Mononuclear cell (primary cell): ENCODE measurements around the gene ZFC3H1. TPM values are rescaled to one million over a fixed set of nuclear protein-coding genes. Genes with fewer than 3 reads are reported as not detected.

Source experiments
- H3K27me3 ChIP-seq: 2 replicates; pipeline ENCODE4 v1.6.0; 2011; ENCODE audit warnings: low read length, control low read depth; ENCODE audit not compliant: insufficient read depth
- H3K4me1 ChIP-seq: 2 replicates; pipeline ENCODE4 v1.5.1; 2011; ENCODE audit warnings: mild to moderate bottlenecking, low read length, control low read depth; ENCODE audit not compliant: insufficient read depth
- H3K4me3 ChIP-seq: 2 replicates; pipeline ENCODE4 v1.5.1; 2011; ENCODE audit warnings: mild to moderate bottlenecking, low read length, moderate library complexity
- H3K9me3 ChIP-seq: 2 replicates; pipeline ENCODE4 v1.5.1; 2011; ENCODE audit warnings: low read depth, mild to moderate bottlenecking, control low read depth, low read length
- total RNA-seq: library from RNA; depleted of rRNA; stranded (reverse); fragments of >200 nt; gene quantifications from one replicate; pipeline ENCODE4 v1.2.3, GENCODE V29; 2012

The ZFC3H1 gene
- total RNA-seq, 1 donor, result 132 TPM

GRCh38 chr12:71655495-71655894 lies 8.2 kb downstream of the ZFC3H1 start:
- no peaks in the 10 kb centered on the region for H3K9me3 ChIP-seq
- H3K4me3 ChIP-seq, result no peak overlapping the region
- H3K27me3 ChIP-seq, result no peaks in the 10 kb centered on the region
- peaks cover 4% of the 10 kb centered on the region for H3K4me1 ChIP-seq

- Histone ChIP-seq H3K4me1 (peaks cover 4% of the 10 kb centered on the region), H3K27me3 (no peaks in the 10 kb centered on the region), H3K9me3 (no peaks in the 10 kb centered on the region), H3K4me3 (no peak overlapping the region)
Observed at GRCh38 chr12:71654200-71654599, 9.4 kb downstream of the ZFC3H1 start.

- Histone ChIP-seq H3K4me3 (no peak overlapping the region), H3K9me3 (no peaks in the 10 kb centered on the region), H3K4me1 (peaks cover 4% of the 10 kb centered on the region), H3K27me3 (no peaks in the 10 kb centered on the region)
Observed at GRCh38 chr12:71653137-71653536, 10.5 kb downstream of the ZFC3H1 start.

- Histone ChIP-seq H3K9me3 (no peaks in the 10 kb centered on the region), H3K4me3 (no peak overlapping the region), H3K27me3 (no peaks in the 10 kb centered on the region), H3K4me1 (peaks cover 4% of the 10 kb centered on the region)
Observed at GRCh38 chr12:71652656-71653055, 11.0 kb downstream of the ZFC3H1 start.

GRCh38 chr12:71649401-71649800 lies 14.2 kb downstream of the ZFC3H1 start:
- Histone ChIP-seq H3K9me3 (no peaks in the 10 kb centered on the region), H3K4me3 (no peak overlapping the region), H3K27me3 (no peaks in the 10 kb centered on the region), H3K4me1 (peaks cover 16% of the 10 kb centered on the region)

- Histone ChIP-seq H3K9me3 (no peaks in the 10 kb centered on the region), H3K27me3 (no peaks in the 10 kb centered on the region), H3K4me1 (peaks cover 16% of the 10 kb centered on the region), H3K4me3 (no peak overlapping the region)
Observed at GRCh38 chr12:71648537-71648936, 15.1 kb downstream of the ZFC3H1 start.

- peaks cover 16% of the 10 kb centered on the region for H3K4me1 ChIP-seq
- H3K4me3 ChIP-seq, result no peak overlapping the region
- H3K27me3 ChIP-seq, result no peaks in the 10 kb centered on the region
- no peaks in the 10 kb centered on the region for H3K9me3 ChIP-seq
Observed at GRCh38 chr12:71646512-71646911, 17.1 kb downstream of the ZFC3H1 start.

GRCh38 chr12:71645268-71645667 lies 18.4 kb downstream of the ZFC3H1 start:
- Histone ChIP-seq H3K4me1 (peaks cover 12% of the 10 kb centered on the region), H3K4me3 (no peak overlapping the region), H3K27me3 (no peaks in the 10 kb centered on the region), H3K9me3 (no peaks in the 10 kb centered on the region)

- peaks cover 12% of the 10 kb centered on the region for H3K4me1 ChIP-seq
- no peaks in the 10 kb centered on the region for H3K27me3 ChIP-seq
- H3K9me3 ChIP-seq, result no peaks in the 10 kb centered on the region
- no peak overlapping the region for H3K4me3 ChIP-seq
Observed at GRCh38 chr12:71642264-71642663, 21.4 kb downstream of the ZFC3H1 start.

GRCh38 chr12:71641390-71641789 lies 22.3 kb downstream of the ZFC3H1 start:
- H3K4me1 ChIP-seq, result peaks cover 10% of the 10 kb centered on the region
- H3K9me3 ChIP-seq, result no peaks in the 10 kb centered on the region
- H3K4me3 ChIP-seq, result no peak overlapping the region
- no peaks in the 10 kb centered on the region for H3K27me3 ChIP-seq

- H3K27me3 ChIP-seq, result no peaks in the 10 kb centered on the region
- H3K9me3 ChIP-seq, result no peaks in the 10 kb centered on the region
- peaks cover 5% of the 10 kb centered on the region for H3K4me1 ChIP-seq
- H3K4me3 ChIP-seq, result no peak overlapping the region
Observed at GRCh38 chr12:71640316-71640715, 23.3 kb downstream of the ZFC3H1 start.

- Histone ChIP-seq H3K9me3 (no peaks in the 10 kb centered on the region), H3K4me3 (no peak overlapping the region), H3K4me1 (no peaks in the 10 kb centered on the region), H3K27me3 (no peaks in the 10 kb centered on the region)
Observed at GRCh38 chr12:71639341-71639760, 24.3 kb downstream of the ZFC3H1 start.

GRCh38 chr12:71638499-71638898 lies 25.1 kb downstream of the ZFC3H1 start:
- no peak overlapping the region for H3K4me3 ChIP-seq
- H3K4me1 ChIP-seq, result no peaks in the 10 kb centered on the region
- no peaks in the 10 kb centered on the region for H3K9me3 ChIP-seq
- H3K27me3 ChIP-seq, result no peaks in the 10 kb centered on the region

GRCh38 chr12:71636704-71637115 lies 26.9 kb downstream of the ZFC3H1 start:
- H3K27me3 ChIP-seq, result no peaks in the 10 kb centered on the region
- H3K4me1 ChIP-seq, result no peaks in the 10 kb centered on the region
- H3K4me3 ChIP-seq, result no peak overlapping the region
- H3K9me3 ChIP-seq, result no peaks in the 10 kb centered on the region

GRCh38 chr12:71627438-71628002 lies 36.1 kb downstream of the ZFC3H1 start:
- Histone ChIP-seq H3K27me3 (no peaks in the 10 kb centered on the region), H3K9me3 (no peaks in the 10 kb centered on the region), H3K4me3 (no peak overlapping the region), H3K4me1 (peaks cover 6% of the 10 kb centered on the region)

- H3K4me1 ChIP-seq, result peaks cover 6% of the 10 kb centered on the region
- H3K9me3 ChIP-seq, result no peaks in the 10 kb centered on the region
- no peaks in the 10 kb centered on the region for H3K27me3 ChIP-seq
- H3K4me3 ChIP-seq, result no peak overlapping the region
Observed at GRCh38 chr12:71626768-71627167, 36.9 kb downstream of the ZFC3H1 start.
